Activated naive CD8-positive, alpha-beta T cell treated with anti-CD3 and anti-CD28 coated beads for 36 hours (primary cell): ENCODE results near the gene STXBP1. TPM values are rescaled to one million over a fixed set of nuclear protein-coding genes. Genes with fewer than 3 reads are reported as not detected.

ENCODE experiments used
- DNase-seq: peaks from one replicate; pipeline ENCODE4 v3.0.0; 2021
- H3K27ac Mint-ChIP-seq: one replicate; pipeline ENCODE4 v1.8.0; 2022; ENCODE audit warnings: mild to moderate bottlenecking, moderate library complexity, mixed read lengths
- H3K27me3 Mint-ChIP-seq: one replicate; pipeline ENCODE4 v1.8.0; 2022; ENCODE audit warnings: mild to moderate bottlenecking, mixed read lengths
- H3K36me3 Mint-ChIP-seq: one replicate; pipeline ENCODE4 v1.8.0; 2021; ENCODE audit warnings: mild to moderate bottlenecking, mixed read lengths
- H3K4me1 Mint-ChIP-seq: one replicate; pipeline ENCODE4 v1.8.0; 2021; ENCODE audit warnings: mixed read lengths
- H3K4me3 Mint-ChIP-seq: one replicate; pipeline ENCODE4 v1.8.0; 2022; ENCODE audit warnings: mild to moderate bottlenecking, moderate library complexity, mixed read lengths
- H3K9me3 Mint-ChIP-seq: one replicate; pipeline ENCODE4 v1.8.0; 2022; ENCODE audit warnings: mixed read lengths
- total RNA-seq, 2 experiments: library from RNA; stranded (reverse); gene quantifications; one replicate each; pipeline ENCODE4 v1.2.3, GENCODE V29; 2021

STXBP1 gene
- total RNA-seq = 10 to 100 TPM; 18.8 to 19.9 TPM

GRCh38 chr9:127611899-127612790, at the start of gene STXBP1:
Gene STXBP1, plus strand, starts transcription at chr9:127612277. Its CDS starts 127 bp downstream, at chr9:127612404.
- Mint-ChIP-seq H3K4me3 (peak within 1 kb of the TSS; percentile 91), H3K27me3 (peaks cover 24% of the 10 kb centered on the region), H3K4me1 (peaks cover 29% of the 10 kb centered on the region), H3K27ac (peak within 1 kb of the TSS; percentile 48), H3K9me3 (no peaks in the 10 kb centered on the region), H3K36me3 (no peaks in the 10 kb centered on the region)
- DNase-seq = peak; percentile 93

- Mint-ChIP-seq H3K4me3 (no peak overlapping the region), H3K36me3 (no peaks in the 10 kb centered on the region), H3K27ac (no peak overlapping the region), H3K9me3 (no peaks in the 10 kb centered on the region), H3K4me1 (peaks cover 30% of the 10 kb centered on the region), H3K27me3 (no peaks in the 10 kb centered on the region)
- DNase-seq = no peak
Observed at GRCh38 chr9:127562279-127562796, 49.7 kb upstream of the STXBP1 start.

- Mint-ChIP-seq H3K27me3 (no peaks in the 10 kb centered on the region), H3K4me3 (no peak overlapping the region), H3K27ac (no peak overlapping the region), H3K9me3 (no peaks in the 10 kb centered on the region), H3K36me3 (no peaks in the 10 kb centered on the region), H3K4me1 (peaks cover 31% of the 10 kb centered on the region)
- DNase-seq = no peak
Observed at GRCh38 chr9:127562841-127563401, 49.2 kb upstream of the STXBP1 start.

- H3K27ac Mint-ChIP-seq = no peak overlapping the region
- no peaks in the 10 kb centered on the region for H3K36me3 Mint-ChIP-seq
- peaks cover 25% of the 10 kb centered on the region for H3K4me1 Mint-ChIP-seq
- DNase-seq = no peak
- no peaks in the 10 kb centered on the region for H3K9me3 Mint-ChIP-seq
- H3K27me3 Mint-ChIP-seq = no peaks in the 10 kb centered on the region
- no peak overlapping the region for H3K4me3 Mint-ChIP-seq
Observed at GRCh38 chr9:127563579-127563978, 48.5 kb upstream of the STXBP1 start.

GRCh38 chr9:127565231-127565630, 46.8 kb upstream of the STXBP1 start:
- H3K4me3 Mint-ChIP-seq = no peak overlapping the region
- peaks cover 28% of the 10 kb centered on the region for H3K4me1 Mint-ChIP-seq
- H3K9me3 Mint-ChIP-seq = no peaks in the 10 kb centered on the region
- no peaks in the 10 kb centered on the region for H3K27me3 Mint-ChIP-seq
- H3K27ac Mint-ChIP-seq = no peak overlapping the region
- DNase-seq = no peak
- H3K36me3 Mint-ChIP-seq = no peaks in the 10 kb centered on the region

GRCh38 chr9:127566351-127567001, 45.6 kb upstream of the STXBP1 start:
- no peak overlapping the region for H3K4me3 Mint-ChIP-seq

GRCh38 chr9:127567035-127567729, 44.9 kb upstream of the STXBP1 start:
- Mint-ChIP-seq H3K4me3 (peak overlapping the region; percentile 57), H3K36me3 (no peaks in the 10 kb centered on the region)

More at GRCh38 chr9:127566351-127567001, 45.6 kb upstream of the STXBP1 start:
- Mint-ChIP-seq H3K27me3 (no peaks in the 10 kb centered on the region), H3K4me1 (peaks cover 28% of the 10 kb centered on the region), H3K27ac (no peak overlapping the region), H3K9me3 (no peaks in the 10 kb centered on the region), H3K36me3 (no peaks in the 10 kb centered on the region)
- DNase-seq = no peak

GRCh38 chr9:127567730-127568617, 44.1 kb upstream of the STXBP1 start:
- peaks cover 21% of the 10 kb centered on the region for H3K4me1 Mint-ChIP-seq
- H3K9me3 Mint-ChIP-seq = no peaks in the 10 kb centered on the region
- H3K27me3 Mint-ChIP-seq = no peaks in the 10 kb centered on the region
- H3K27ac Mint-ChIP-seq = no peak overlapping the region
- H3K36me3 Mint-ChIP-seq = no peaks in the 10 kb centered on the region
- H3K4me3 Mint-ChIP-seq = peak overlapping the region; percentile 57
- DNase-seq = no peak

More at GRCh38 chr9:127567035-127567729, 44.9 kb upstream of the STXBP1 start:
- Mint-ChIP-seq H3K4me1 (peaks cover 21% of the 10 kb centered on the region), H3K27me3 (no peaks in the 10 kb centered on the region), H3K27ac (no peak overlapping the region), H3K9me3 (no peaks in the 10 kb centered on the region)
- DNase-seq = no peak

- DNase-seq = no peak
- Mint-ChIP-seq H3K27me3 (no peaks in the 10 kb centered on the region), H3K4me1 (peaks cover 21% of the 10 kb centered on the region), H3K27ac (no peak overlapping the region), H3K4me3 (no peak overlapping the region), H3K9me3 (no peaks in the 10 kb centered on the region), H3K36me3 (no peaks in the 10 kb centered on the region)
Observed at GRCh38 chr9:127568618-127568970, 43.5 kb upstream of the STXBP1 start.

GRCh38 chr9:127568971-127569885, 42.8 kb upstream of the STXBP1 start:
- Mint-ChIP-seq H3K36me3 (no peaks in the 10 kb centered on the region), H3K27ac (peak overlapping the region; percentile 36), H3K27me3 (no peaks in the 10 kb centered on the region), H3K4me1 (peaks cover 25% of the 10 kb centered on the region), H3K9me3 (no peaks in the 10 kb centered on the region), H3K4me3 (peak overlapping the region; percentile 82)
- DNase-seq = peak; percentile 85

GRCh38 chr9:127569886-127570401, 42.1 kb upstream of the STXBP1 start:
- DNase-seq = no peak

GRCh38 chr9:127570533-127571111, 41.5 kb upstream of the STXBP1 start:
- Mint-ChIP-seq H3K27ac (no peak overlapping the region), H3K9me3 (no peaks in the 10 kb centered on the region), H3K4me1 (peaks cover 33% of the 10 kb centered on the region), H3K36me3 (no peaks in the 10 kb centered on the region), H3K27me3 (no peaks in the 10 kb centered on the region), H3K4me3 (no peak overlapping the region)
- DNase-seq = no peak

More at GRCh38 chr9:127569886-127570401, 42.1 kb upstream of the STXBP1 start:
- H3K4me1 Mint-ChIP-seq = peaks cover 32% of the 10 kb centered on the region
- H3K4me3 Mint-ChIP-seq = peak overlapping the region; percentile 82
- no peaks in the 10 kb centered on the region for H3K27me3 Mint-ChIP-seq
- no peaks in the 10 kb centered on the region for H3K9me3 Mint-ChIP-seq
- no peaks in the 10 kb centered on the region for H3K36me3 Mint-ChIP-seq
- H3K27ac Mint-ChIP-seq = peak overlapping the region; percentile 36

GRCh38 chr9:127571971-127572370, 40.1 kb upstream of the STXBP1 start:
- no peaks in the 10 kb centered on the region for H3K27me3 Mint-ChIP-seq
- no peak overlapping the region for H3K4me3 Mint-ChIP-seq
- no peaks in the 10 kb centered on the region for H3K36me3 Mint-ChIP-seq
- no peaks in the 10 kb centered on the region for H3K9me3 Mint-ChIP-seq
- H3K27ac Mint-ChIP-seq = no peak overlapping the region
- peaks cover 33% of the 10 kb centered on the region for H3K4me1 Mint-ChIP-seq
- DNase-seq = no peak
